ENCODE data around the gene NLRC5.
"Not testable (repeated sequence)": the region's sequence is repeated elsewhere in the genome, so short reads cannot be mapped to it uniquely, and the experiment has no call there.

The NLRC5 gene

GRCh38 chr16:57003439-57004386, 14.4 kb downstream of the NLRC5 start:
- DNase-seq: no peak

- no peak for DNase-seq
Measured at GRCh38 chr16:57004387-57005250, 15.3 kb downstream of the NLRC5 start.

GRCh38 chr16:57005597-57005996, 16.2 kb downstream of the NLRC5 start:
- not testable (repeated sequence) for DNase-seq

GRCh38 chr16:57007050-57007449, 17.7 kb downstream of the NLRC5 start:
- DNase-seq: no peak

GRCh38 chr16:57007530-57007929, 18.2 kb downstream of the NLRC5 start:
- DNase-seq: no peak

GRCh38 chr16:57008440-57008839, 19.1 kb downstream of the NLRC5 start:
- no peak for DNase-seq

- DNase-seq: no peak
Measured at GRCh38 chr16:57009643-57010170, 20.4 kb downstream of the NLRC5 start.

GRCh38 chr16:57012353-57012752, 23.0 kb downstream of the NLRC5 start:
- no peak for DNase-seq

- DNase-seq: no peak
Measured at GRCh38 chr16:57013229-57013628, 23.9 kb downstream of the NLRC5 start.

- DNase-seq: no peak
Measured at GRCh38 chr16:57013902-57014301, 24.5 kb downstream of the NLRC5 start.

- no peak for DNase-seq
Measured at GRCh38 chr16:57016301-57016700, 26.9 kb downstream of the NLRC5 start.

- no peak for DNase-seq
Measured at GRCh38 chr16:57016831-57017230, 27.5 kb downstream of the NLRC5 start.

GRCh38 chr16:57017251-57017650, 27.9 kb downstream of the NLRC5 start:
- DNase-seq: no peak

- DNase-seq: no peak
Measured at GRCh38 chr16:57019746-57020145, 30.4 kb downstream of the NLRC5 start.

- no peak for DNase-seq
Measured at GRCh38 chr16:57020651-57021050, 31.3 kb downstream of the NLRC5 start.

GRCh38 chr16:57021757-57022156, 32.4 kb downstream of the NLRC5 start:
- DNase-seq: no peak

- no peak for DNase-seq
Measured at GRCh38 chr16:57022445-57022844, 33.1 kb downstream of the NLRC5 start.

GRCh38 chr16:57023541-57024249, 34.3 kb downstream of the NLRC5 start:
- DNase-seq: no peak

GRCh38 chr16:57024894-57025680, 35.7 kb downstream of the NLRC5 start:
- DNase-seq: no peak

- DNase-seq: no peak
Measured at GRCh38 chr16:57025941-57026777, 36.8 kb downstream of the NLRC5 start.

GRCh38 chr16:57026778-57027062, 37.4 kb downstream of the NLRC5 start:
- no peak for DNase-seq

All from GOT3 (cell line).